ENCODE data around the gene TNFSF13. TPM values are rescaled to one million over a fixed set of nuclear protein-coding genes. Genes with fewer than 3 reads are reported as not detected.

The TNFSF13 gene
- total RNA-seq, 1 experiment from 2014 or later = 46.4 TPM

DNA sequence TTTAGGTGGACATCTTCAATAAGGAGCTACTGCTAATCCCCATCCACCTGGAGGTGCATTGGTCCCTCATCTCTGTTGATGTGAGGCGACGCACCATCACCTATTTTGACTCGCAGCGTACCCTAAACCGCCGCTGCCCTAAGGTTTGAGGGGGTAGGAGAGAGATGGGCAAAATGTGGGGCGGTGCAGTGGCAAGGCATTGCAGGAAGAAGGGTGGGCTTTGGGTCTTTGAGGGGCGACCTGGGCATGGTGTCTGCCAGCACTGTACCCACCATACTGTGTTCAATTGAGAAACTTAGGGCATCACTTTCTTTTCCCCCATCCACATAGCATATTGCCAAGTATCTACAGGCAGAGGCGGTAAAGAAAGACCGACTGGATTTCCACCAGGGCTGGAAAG is 11.8 kb downstream of the TNFSF13 start:
- no peak for DNase-seq
- peaks cover 28% of the 10 kb centered on the region for H3K79me2 ChIP-seq (ENCODE audit: low read depth)
- H3K36me3 ChIP-seq (ENCODE audit: low read depth) = peaks cover 15% of the 10 kb centered on the region
- H3K4me3 ChIP-seq = no peak overlapping the region
- peaks cover 27% of the 10 kb centered on the region for H3F3A ChIP-seq (ENCODE audit: insufficient read depth, low read depth)
- peaks cover 12% of the 10 kb centered on the region for H3K4me1 ChIP-seq (replicated peaks; ENCODE audit: insufficient read depth)
- no peaks in the 10 kb centered on the region for H3K27me3 ChIP-seq (ENCODE audit: insufficient read depth, low read depth)
- H4K20me1 ChIP-seq (ENCODE audit: insufficient read depth) = peaks cover 17% of the 10 kb centered on the region
- H2AFZ ChIP-seq = no peak overlapping the region
- intact Hi-C loops (cut with micrococcal nuclease; ENCODE audit: unreplicated experiment) = loop anchor here (5.0 kb wide), 1 partner anchor 168 kb away; the partner anchor contains the start of gene TMEM256
- BruUV-seq (replicated peaks) = no TSS peak
- no peak overlapping the region for H3K27ac ChIP-seq
- no peaks in the 10 kb centered on the region for H3K9me2 ChIP-seq (ENCODE audit: insufficient read depth)
- no peaks in the 10 kb centered on the region for H3K9me3 ChIP-seq (ENCODE audit: insufficient read depth, low read depth)
- no peak overlapping the region for H3K4me2 ChIP-seq
- TF ChIP-seq EZH2 (IDR thresholded peaks at IDR 0.05; ENCODE audit: low read depth) = no peak
- TF ChIP-seq, protein P1, sequence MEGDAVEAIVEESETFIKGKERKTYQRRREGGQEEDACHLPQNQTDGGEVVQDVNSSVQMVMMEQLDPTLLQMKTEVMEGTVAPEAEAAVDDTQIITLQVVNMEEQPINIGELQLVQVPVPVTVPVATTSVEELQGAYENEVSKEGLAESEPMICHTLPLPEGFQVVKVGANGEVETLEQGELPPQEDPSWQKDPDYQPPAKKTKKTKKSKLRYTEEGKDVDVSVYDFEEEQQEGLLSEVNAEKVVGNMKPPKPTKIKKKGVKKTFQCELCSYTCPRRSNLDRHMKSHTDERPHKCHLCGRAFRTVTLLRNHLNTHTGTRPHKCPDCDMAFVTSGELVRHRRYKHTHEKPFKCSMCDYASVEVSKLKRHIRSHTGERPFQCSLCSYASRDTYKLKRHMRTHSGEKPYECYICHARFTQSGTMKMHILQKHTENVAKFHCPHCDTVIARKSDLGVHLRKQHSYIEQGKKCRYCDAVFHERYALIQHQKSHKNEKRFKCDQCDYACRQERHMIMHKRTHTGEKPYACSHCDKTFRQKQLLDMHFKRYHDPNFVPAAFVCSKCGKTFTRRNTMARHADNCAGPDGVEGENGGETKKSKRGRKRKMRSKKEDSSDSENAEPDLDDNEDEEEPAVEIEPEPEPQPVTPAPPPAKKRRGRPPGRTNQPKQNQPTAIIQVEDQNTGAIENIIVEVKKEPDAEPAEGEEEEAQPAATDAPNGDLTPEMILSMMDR (conservative IDR thresholded peaks at IDR 0.05) = no peak
- ChIA-PET POLR2A (ENCODE audit: unreplicated experiment) (no interaction called here), CTCF (no interaction called here)

DNA sequence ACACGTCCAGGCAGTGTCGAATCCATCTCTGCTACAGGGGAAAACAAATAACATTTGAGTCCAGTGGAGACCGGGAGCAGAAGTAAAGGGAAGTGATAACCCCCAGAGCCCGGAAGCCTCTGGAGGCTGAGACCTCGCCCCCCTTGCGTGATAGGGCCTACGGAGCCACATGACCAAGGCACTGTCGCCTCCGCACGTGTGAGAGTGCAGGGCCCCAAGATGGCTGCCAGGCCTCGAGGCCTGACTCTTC is 13.7 kb downstream of the TNFSF13 start:
- no peak for DNase-seq
- H3K9me3 ChIP-seq (ENCODE audit: insufficient read depth, low read depth) = no peaks in the 10 kb centered on the region
- ChIA-PET CTCF (no interaction called here), POLR2A (ENCODE audit: unreplicated experiment) (interaction anchor here (0.7 kb wide), 1 partner anchor 58 kb away, joined by 8 read pairs; the partner anchor contains the start of gene SHBG)
- peak overlapping the region; percentile 74; the same call in 1 of the 2 replicates for H2AFZ ChIP-seq
- BruUV-seq (replicated peaks) = no TSS peak
- TF ChIP-seq, protein P1 (conservative IDR thresholded peaks at IDR 0.05) = no peak
- no peak for TF ChIP-seq EZH2 (IDR thresholded peaks at IDR 0.05; ENCODE audit: low read depth)
- peaks cover 46% of the 10 kb centered on the region for H3F3A ChIP-seq (ENCODE audit: insufficient read depth, low read depth)
- no peaks in the 10 kb centered on the region for H3K27me3 ChIP-seq (ENCODE audit: insufficient read depth, low read depth)
- intact Hi-C loops (cut with micrococcal nuclease; ENCODE audit: unreplicated experiment) = loop anchor here (1.0 to 5.0 kb wide), 4 partner anchors 15 to 170 kb away; partner anchors contain the start of genes FXR2 and TMEM256
- peaks cover 47% of the 10 kb centered on the region for H3K79me2 ChIP-seq (ENCODE audit: low read depth)
- peaks cover 30% of the 10 kb centered on the region for H3K4me1 ChIP-seq (replicated peaks; ENCODE audit: insufficient read depth)
- peak overlapping the region; percentile 92 for H3K4me2 ChIP-seq
- peaks cover 30% of the 10 kb centered on the region for H3K36me3 ChIP-seq (ENCODE audit: low read depth)
- H3K4me3 ChIP-seq = peak overlapping the region; percentile 64; the same call in 1 of the 2 replicates
- H4K20me1 ChIP-seq (ENCODE audit: insufficient read depth) = peaks cover 36% of the 10 kb centered on the region
- H3K9me2 ChIP-seq (ENCODE audit: insufficient read depth) = no peaks in the 10 kb centered on the region
- H3K27ac ChIP-seq = peak overlapping the region; percentile 68

DNA sequence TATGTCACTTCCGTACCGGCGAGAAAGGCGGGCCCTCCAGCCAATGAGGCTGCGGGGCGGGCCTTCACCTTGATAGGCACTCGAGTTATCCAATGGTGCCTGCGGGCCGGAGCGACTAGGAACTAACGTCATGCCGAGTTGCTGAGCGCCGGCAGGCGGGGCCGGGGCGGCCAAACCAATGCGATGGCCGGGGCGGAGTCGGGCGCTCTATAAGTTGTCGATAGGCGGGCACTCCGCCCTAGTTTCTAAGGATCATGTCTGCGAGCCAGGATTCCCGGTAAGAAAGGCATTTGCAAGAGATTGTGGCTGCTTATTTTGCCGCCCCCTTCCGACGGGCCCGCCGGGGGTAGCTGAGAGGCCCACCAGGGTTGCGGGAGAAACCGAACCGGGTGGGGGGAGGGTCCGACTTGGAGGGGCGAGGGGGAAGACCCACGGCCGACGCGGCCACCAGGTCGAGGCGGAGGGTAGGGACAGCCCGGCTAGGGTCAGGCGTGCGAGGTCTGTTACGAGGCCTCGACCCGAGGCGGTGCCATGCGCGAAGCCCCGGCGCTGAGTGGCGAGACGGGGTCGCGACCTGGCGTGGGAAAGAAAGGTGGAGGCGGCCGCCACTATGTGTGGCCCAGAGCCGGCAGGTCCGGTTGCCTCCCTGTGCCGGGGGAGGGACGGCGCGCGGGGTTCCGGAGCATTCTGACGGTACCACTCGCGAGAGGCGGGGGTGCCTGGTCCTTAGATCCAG is 14.2 kb downstream of the TNFSF13 start:
- intact Hi-C loops (cut with micrococcal nuclease; ENCODE audit: unreplicated experiment) = loop anchor here (1.0 to 5.0 kb wide), 4 partner anchors 14 to 170 kb away; partner anchors contain the start of genes FXR2 and TMEM256
- no peak overlapping the region for H2AFZ ChIP-seq
- no peaks in the 10 kb centered on the region for H3K27me3 ChIP-seq (ENCODE audit: insufficient read depth, low read depth)
- H3K27ac ChIP-seq = peak overlapping the region; percentile 90
- H3K4me1 ChIP-seq (replicated peaks; ENCODE audit: insufficient read depth) = peaks cover 33% of the 10 kb centered on the region
- peaks cover 51% of the 10 kb centered on the region for H3F3A ChIP-seq (ENCODE audit: insufficient read depth, low read depth)
- peaks cover 49% of the 10 kb centered on the region for H3K79me2 ChIP-seq (ENCODE audit: low read depth)
- no peaks in the 10 kb centered on the region for H3K9me2 ChIP-seq (ENCODE audit: insufficient read depth)
- peaks cover 32% of the 10 kb centered on the region for H3K36me3 ChIP-seq (ENCODE audit: low read depth)
- ChIA-PET CTCF (no interaction called here), POLR2A (ENCODE audit: unreplicated experiment) (interaction anchor here (0.6 to 1.0 kb wide), 2 partner anchors 12 to 183 kb away, joined by 6 to 11 read pairs; no protein-coding TSS in a partner anchor)
- peaks cover 41% of the 10 kb centered on the region for H4K20me1 ChIP-seq (ENCODE audit: insufficient read depth)
- peak overlapping the region; percentile 93 for H3K4me2 ChIP-seq
- peak overlapping the region; percentile 91 for H3K4me3 ChIP-seq
- H3K9me3 ChIP-seq (ENCODE audit: insufficient read depth, low read depth) = no peaks in the 10 kb centered on the region
- no peak for TF ChIP-seq EZH2 (IDR thresholded peaks at IDR 0.05; ENCODE audit: low read depth)
- TF ChIP-seq, protein P1 (conservative IDR thresholded peaks at IDR 0.05) = no peak
- peak; percentile 96 to 100 for DNase-seq
- TSS peak; percentile 4 for BruUV-seq (replicated peaks)

All from PC-9 (cell line).